Breast epithelium (tissue), 3 donors: Measurements from ENCODE around the gene HLA-DQA1.

ENCODE experiments used
- POLR2AphosphoS5 ChIP-seq, 3 donors: sonication (generic); formaldehyde crosslinking; IDR thresholded peaks; one replicate each; pipeline ENCODE4 v1.6.1; 2017; ENCODE audit warnings: antibody characterized with exemption in 3 of 3
- TF ChIP-seq, protein P1 (sequence below), 3 donors: fragments of 450-650 bp; IDR thresholded peaks; one replicate each; pipeline ENCODE4 v1.5.1; 2016 to 2017; ENCODE audit warnings: antibody characterized with exemption in 3 of 3, mild to moderate bottlenecking in 3 of 3, moderate library complexity in 3 of 3

DNA sequence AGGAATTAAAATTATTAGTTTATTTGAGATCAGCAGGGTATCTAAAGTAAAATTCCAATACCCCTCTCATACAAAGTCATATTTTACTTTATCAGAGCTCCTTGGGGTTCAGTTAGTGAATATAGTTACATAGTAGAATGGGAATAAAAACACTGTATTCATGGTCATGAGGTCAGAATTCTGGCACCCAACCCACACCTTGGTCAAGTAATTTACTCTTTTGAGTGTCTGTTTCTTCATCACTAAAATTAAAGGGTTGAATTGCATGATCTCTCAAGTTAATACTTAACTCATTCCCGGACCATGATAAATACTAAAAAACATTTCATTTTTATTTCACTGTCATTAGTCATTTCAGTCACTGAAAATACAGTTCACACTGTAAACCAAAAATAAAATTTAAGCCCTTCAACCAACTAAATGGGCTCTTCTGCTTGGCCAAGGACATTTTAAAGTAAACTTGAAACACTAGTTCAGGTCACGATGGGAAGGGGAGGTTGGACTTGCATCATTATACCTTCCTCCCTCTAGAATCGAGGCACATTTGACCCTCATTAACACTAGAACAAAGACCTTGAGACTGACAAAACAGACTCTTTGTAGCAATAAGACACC is 26.4 kb upstream of the HLA-DQA1 start:
- TF ChIP-seq, protein P1, sequence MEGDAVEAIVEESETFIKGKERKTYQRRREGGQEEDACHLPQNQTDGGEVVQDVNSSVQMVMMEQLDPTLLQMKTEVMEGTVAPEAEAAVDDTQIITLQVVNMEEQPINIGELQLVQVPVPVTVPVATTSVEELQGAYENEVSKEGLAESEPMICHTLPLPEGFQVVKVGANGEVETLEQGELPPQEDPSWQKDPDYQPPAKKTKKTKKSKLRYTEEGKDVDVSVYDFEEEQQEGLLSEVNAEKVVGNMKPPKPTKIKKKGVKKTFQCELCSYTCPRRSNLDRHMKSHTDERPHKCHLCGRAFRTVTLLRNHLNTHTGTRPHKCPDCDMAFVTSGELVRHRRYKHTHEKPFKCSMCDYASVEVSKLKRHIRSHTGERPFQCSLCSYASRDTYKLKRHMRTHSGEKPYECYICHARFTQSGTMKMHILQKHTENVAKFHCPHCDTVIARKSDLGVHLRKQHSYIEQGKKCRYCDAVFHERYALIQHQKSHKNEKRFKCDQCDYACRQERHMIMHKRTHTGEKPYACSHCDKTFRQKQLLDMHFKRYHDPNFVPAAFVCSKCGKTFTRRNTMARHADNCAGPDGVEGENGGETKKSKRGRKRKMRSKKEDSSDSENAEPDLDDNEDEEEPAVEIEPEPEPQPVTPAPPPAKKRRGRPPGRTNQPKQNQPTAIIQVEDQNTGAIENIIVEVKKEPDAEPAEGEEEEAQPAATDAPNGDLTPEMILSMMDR (IDR thresholded peaks at IDR 0.05) = no peak
- TF ChIP-seq POLR2AphosphoS5 (IDR thresholded peaks at IDR 0.05) = no peak
